C4-2B (cell line): ENCODE measurements around the gene ACOXL.
A peak's percentile ranks its signal among the peaks of the same experiment; 100 is the strongest.

Source experiments
- H3K27ac ChIP-seq: fragments of 450-650 bp; 2 replicates; pipeline ENCODE4 v1.5.1; 2017
- CTCF ChIP-seq: fragments of 450-650 bp; conservative IDR thresholded peaks from 2 replicates; pipeline ENCODE4 v1.5.1; 2017; ENCODE audit warnings: mild to moderate bottlenecking
- ZFX ChIP-seq: fragments of 450-650 bp; IDR thresholded peaks from 2 replicates; pipeline ENCODE4 v1.6.1; 2017

Gene ACOXL

GRCh38 chr2:111121028-111121827, 388.9 kb downstream of the ACOXL start:
- TF ChIP-seq CTCF (no peak), ZFX (no peak)

GRCh38 chr2:111121828-111122630, 389.7 kb downstream of the ACOXL start:
- TF ChIP-seq CTCF, result no peak
- peak; percentile 7; the same call in 1 of the 2 replicates for TF ChIP-seq ZFX
- peak overlapping the region; percentile 89 for H3K27ac ChIP-seq

More at GRCh38 chr2:111121028-111121827, 388.9 kb downstream of the ACOXL start:
- H3K27ac ChIP-seq, result peak overlapping the region; percentile 89

GRCh38 chr2:111122631-111123421, 390.5 kb downstream of the ACOXL start:
- peak overlapping the region; percentile 89 for H3K27ac ChIP-seq
- TF ChIP-seq CTCF, result no peak
- TF ChIP-seq ZFX, result no peak; the same call in 1 of the 2 replicates

- H3K27ac ChIP-seq, result peak overlapping the region; percentile 89
These were observed 391.4 kb downstream of the ACOXL start for GRCh38 chr2:111123751-111124150.

GRCh38 chr2:111126581-111126980, 394.2 kb downstream of the ACOXL start:
- no peak overlapping the region for H3K27ac ChIP-seq
- TF ChIP-seq CTCF (no peak), ZFX (no peak)

More at GRCh38 chr2:111123751-111124150, 391.4 kb downstream of the ACOXL start:
- TF ChIP-seq CTCF (no peak), ZFX (no peak)

- H3K27ac ChIP-seq, result no peak overlapping the region
- TF ChIP-seq ZFX (no peak), CTCF (no peak)
These were observed 395.0 kb downstream of the ACOXL start for GRCh38 chr2:111127351-111127750.
